H9 (cell line): Measurements from ENCODE around the gene MIS18A. TPM values are rescaled to one million over a fixed set of nuclear protein-coding genes. Genes with fewer than 3 reads are reported as not detected.

ENCODE experiments used
- DNase-seq: peaks from one replicate; pipeline ENCODE4 v3.0.0-alpha.2; 2017
- H2AFZ ChIP-seq: one replicate; pipeline ENCODE4 v1.6.1; 2013; ENCODE audit warnings: mild to moderate bottlenecking, low read length, control low read depth, moderate library complexity
- H2AK5ac ChIP-seq: 2 replicates; pipeline ENCODE4 v1.6.1; 2013; ENCODE audit warnings: low read length, control low read depth, mixed read lengths; ENCODE audit not compliant: insufficient read length
- H2BK120ac ChIP-seq: one replicate; pipeline ENCODE4 v1.6.1; 2013; ENCODE audit warnings: low read depth, mild to moderate bottlenecking, low read length, control low read depth, inconsistent platforms; ENCODE audit not compliant: poor library complexity, severe bottlenecking
- H2BK12ac ChIP-seq: 2 replicates; pipeline ENCODE4 v1.6.1; 2013; ENCODE audit warnings: low read length, control low read depth, mixed read lengths, low read depth; ENCODE audit not compliant: insufficient read length
- H2BK15ac ChIP-seq: 2 replicates; pipeline ENCODE4 v1.6.1; 2013; ENCODE audit warnings: low read depth, low read length, control low read depth
- H2BK20ac ChIP-seq: one replicate; pipeline ENCODE4 v1.6.1; 2013; ENCODE audit warnings: low read depth, mild to moderate bottlenecking, low read length, control low read depth, inconsistent platforms; ENCODE audit not compliant: poor library complexity, severe bottlenecking
- H2BK5ac ChIP-seq: 2 replicates; pipeline ENCODE4 v1.6.1; 2013; ENCODE audit warnings: low read length, control low read depth, mixed read lengths; ENCODE audit not compliant: insufficient read length
- H3K14ac ChIP-seq: 2 replicates; pipeline ENCODE4 v1.6.1; 2013; ENCODE audit warnings: low read length, control low read depth; ENCODE audit not compliant: insufficient read depth
- H3K18ac ChIP-seq: 2 replicates; pipeline ENCODE4 v1.6.1; 2013; ENCODE audit warnings: low read depth, mild to moderate bottlenecking, mixed read lengths, low read length, control low read depth; ENCODE audit not compliant: insufficient read length
- H3K23ac ChIP-seq: 2 replicates; pipeline ENCODE4 v1.6.1; 2013; ENCODE audit warnings: low read length, control low read depth, mixed read lengths, low read depth; ENCODE audit not compliant: insufficient read length
- H3K23me2 ChIP-seq: 2 replicates; pipeline ENCODE4 v1.6.1; 2013; ENCODE audit warnings: low read depth, mild to moderate bottlenecking, mixed read lengths, low read length, control low read depth; ENCODE audit not compliant: insufficient read length, poor library complexity, severe bottlenecking
- H3K27ac ChIP-seq: 2 replicates; pipeline ENCODE4 v1.5.1; 2013; ENCODE audit warnings: low read length, control low read depth, mixed read lengths, low read depth; ENCODE audit not compliant: insufficient read length
- H3K27me3 ChIP-seq: 2 replicates; pipeline ENCODE4 v1.6.1; 2013; ENCODE audit warnings: low read length, control low read depth, inconsistent platforms; ENCODE audit not compliant: insufficient read depth
- H3K4ac ChIP-seq: 2 replicates; pipeline ENCODE4 v1.6.1; 2013; ENCODE audit warnings: low read depth, mild to moderate bottlenecking, control low read depth, inconsistent platforms, low read length, moderate library complexity
- H3K4me1 ChIP-seq: 2 replicates; pipeline ENCODE4 v1.6.1; 2013; ENCODE audit warnings: low read length, control low read depth, inconsistent platforms; ENCODE audit not compliant: insufficient read depth
- H3K4me2 ChIP-seq: 2 replicates; pipeline ENCODE4 v1.6.1; 2013; ENCODE audit warnings: low read length, control low read depth, mixed read lengths; ENCODE audit not compliant: insufficient read length, insufficient read depth
- H3K56ac ChIP-seq: 2 replicates; pipeline ENCODE4 v1.6.1; 2013; ENCODE audit warnings: low read depth, mild to moderate bottlenecking, mixed read lengths, low read length, control low read depth; ENCODE audit not compliant: insufficient read length
- H3K79me1 ChIP-seq: 2 replicates; pipeline ENCODE4 v1.6.1; 2013; ENCODE audit warnings: low read depth, mild to moderate bottlenecking, moderate library complexity, low read length, control low read depth, inconsistent platforms; ENCODE audit not compliant: insufficient read depth, poor library complexity, severe bottlenecking
- H3K79me2 ChIP-seq: 2 replicates; pipeline ENCODE4 v1.6.1; 2013; ENCODE audit warnings: low read length, control low read depth, inconsistent platforms; ENCODE audit not compliant: insufficient read depth
- H3K9ac ChIP-seq: 2 replicates; pipeline ENCODE4 v1.6.1; 2013; ENCODE audit warnings: low read length, control low read depth, mixed read lengths; ENCODE audit not compliant: insufficient read length; ENCODE audit errors: extremely low read depth
- H3K9me3 ChIP-seq: one replicate; pipeline ENCODE4 v1.6.1; 2013; ENCODE audit warnings: low read depth, low read length, inconsistent platforms; ENCODE audit not compliant: control insufficient read depth
- H3T11ph ChIP-seq: one replicate; pipeline ENCODE4 v1.6.1; 2013; ENCODE audit warnings: mild to moderate bottlenecking, low read length, control low read depth, inconsistent platforms
- H4K20me1 ChIP-seq: one replicate; pipeline ENCODE4 v1.6.1; 2013; ENCODE audit not compliant: control insufficient read depth, insufficient read length, insufficient read depth
- H4K5ac ChIP-seq: 2 replicates; pipeline ENCODE4 v1.6.1; 2013; ENCODE audit warnings: low read depth, mild to moderate bottlenecking, mixed read lengths, low read length, control low read depth; ENCODE audit not compliant: insufficient read length
- H4K8ac ChIP-seq: replicated peaks from 2 replicates; pipeline ENCODE4 v1.6.1; 2013; ENCODE audit warnings: low read length, control low read depth, mixed read lengths, low read depth; ENCODE audit not compliant: insufficient read length
- H4K91ac ChIP-seq: 2 replicates; pipeline ENCODE4 v1.6.1; 2013; ENCODE audit warnings: low read depth, mild to moderate bottlenecking, moderate library complexity, mixed read lengths, low read length, control low read depth; ENCODE audit not compliant: insufficient read length
- H3K27ac Mint-ChIP-seq, 3 experiments: 2 replicates in 2 of 3; 3 replicates in 1 of 3; pipeline ENCODE4 v1.8.0; 2020 to 2021; ENCODE audit warnings: mixed read lengths in 3 of 3, mild to moderate bottlenecking in 1 of 3, moderate library complexity in 1 of 3
- H3K27me3 Mint-ChIP-seq: 2 replicates; pipeline ENCODE4 v1.8.0; 2021; ENCODE audit warnings: low read depth, mild to moderate bottlenecking, moderate library complexity, mixed read lengths
- H3K36me3 Mint-ChIP-seq, 3 experiments: 2 replicates in 2 of 3; 3 replicates in 1 of 3; pipeline ENCODE4 v1.8.0; 2020 to 2021; ENCODE audit warnings: low read depth in 3 of 3, mixed read lengths in 3 of 3; ENCODE audit not compliant: insufficient read depth in 1 of 3
- H3K4me1 Mint-ChIP-seq, 2 experiments: 2 replicates each; pipeline ENCODE4 v1.8.0; 2020; ENCODE audit warnings: mixed read lengths in 2 of 2
- H3K4me3 Mint-ChIP-seq, 2 experiments: 2 replicates in 1 of 2; 3 replicates in 1 of 2; pipeline ENCODE4 v1.8.0; 2020 to 2021; ENCODE audit warnings: mild to moderate bottlenecking in 2 of 2, mixed read lengths in 2 of 2, moderate library complexity in 1 of 2
- H3K9me3 Mint-ChIP-seq, 2 experiments: 2 replicates in 1 of 2; 3 replicates in 1 of 2; pipeline ENCODE4 v1.8.0; 2020; ENCODE audit warnings: mild to moderate bottlenecking in 2 of 2, mixed read lengths in 2 of 2, moderate library complexity in 1 of 2
- WGBS: extraction: QIAGEN DNeasy Blood & Tissue Kit; methylation state at CpG from one replicate; pipeline ENCODE4 v1.1.7; 2013; ENCODE audit warnings: missing lambda C conversion rate, low lambda C conversion rate, mixed read lengths; ENCODE audit not compliant: insufficient read length; ENCODE audit errors: extremely low coverage; 5-methylcytosine and 5-hydroxymethylcytosine counted together
- total RNA-seq: library from RNA; stranded (reverse); gene quantifications from 2 replicates; pipeline ENCODE4 v1.2.1, GENCODE V29; 2021
- TF ChIP-seq, protein P1 (sequence below): fragments of 200-600 bp; sonication (generic); conservative IDR thresholded peaks from 3 replicates; pipeline ENCODE4 v1.8.0; 2021; ENCODE audit warnings: antibody characterized with exemption, mild to moderate bottlenecking

MIS18A gene
- total RNA-seq, 1 experiment from 2014 or later = 56.5 TPM

DNA sequence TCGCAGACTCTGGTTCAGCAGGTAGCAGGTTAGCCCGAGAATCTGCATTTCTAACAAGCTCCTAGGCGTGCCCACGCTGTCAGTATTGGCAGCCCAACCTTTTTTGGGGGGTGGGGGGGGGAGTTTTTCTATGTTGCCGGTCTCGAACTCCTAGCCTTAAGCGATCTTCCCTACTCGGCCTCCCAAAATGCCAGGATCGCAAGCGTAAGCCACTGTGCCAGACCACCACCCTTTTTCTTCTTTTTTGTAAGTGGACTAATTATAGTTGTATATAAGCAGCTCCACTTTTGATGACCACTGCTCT, 480 bp upstream of the MIS18A start:
- H3K27me3 ChIP-seq = no peaks in the 10 kb centered on the region
- Mint-ChIP-seq H3K27ac (peak overlapping the region in 2 of 3 experiments; percentile 37 to 64; a peak in 2 of 7 replicates), H3K27me3 (no peaks in the 10 kb centered on the region; the same call in 1 of the 2 replicates), H3K4me3 (peak overlapping the region; percentile 99 to 100), H3K36me3 (peaks cover 3 to 17% (median 15%) of the 10 kb centered on the region in 3 experiments; a peak in 5 of 7 replicates), H3K4me1 (peaks cover 12 to 18% of the 10 kb centered on the region in 2 experiments; a peak in 3 of 4 replicates), H3K9me3 (no peaks in the 10 kb centered on the region)
- H2AFZ ChIP-seq = no peak overlapping the region
- DNase-seq = no peak
- no peak overlapping the region for H3K27ac ChIP-seq
- no peak overlapping the region for H3T11ph ChIP-seq
- H2BK15ac ChIP-seq = no peak overlapping the region
- H3K56ac ChIP-seq = no peak overlapping the region
- H2BK5ac ChIP-seq = no peak overlapping the region
- peak overlapping the region; percentile 58 for H3K9ac ChIP-seq
- no peak overlapping the region for H2BK120ac ChIP-seq
- no peak overlapping the region for H3K23ac ChIP-seq
- H4K8ac ChIP-seq = no peak overlapping the region
- no peak overlapping the region for H2BK12ac ChIP-seq
- no peak overlapping the region for H4K91ac ChIP-seq
- H3K18ac ChIP-seq = no peak overlapping the region
- peaks cover 2% of the 10 kb centered on the region; the same call in 1 of the 2 replicates for H3K79me2 ChIP-seq
- H3K4ac ChIP-seq = no peak overlapping the region
- no peaks in the 10 kb centered on the region for H3K9me3 ChIP-seq
- WGBS = no CpG with 5 or more reads among the region's 10 CpGs
- no peaks in the 10 kb centered on the region for H3K79me1 ChIP-seq
- no peak overlapping the region for H2BK20ac ChIP-seq
- no peaks in the 10 kb centered on the region for H3K4me1 ChIP-seq
- H4K5ac ChIP-seq = no peak overlapping the region
- no peak overlapping the region for H2AK5ac ChIP-seq
- H3K4me2 ChIP-seq = peak overlapping the region; percentile 92
- H4K20me1 ChIP-seq = no peaks in the 10 kb centered on the region
- peaks cover 10% of the 10 kb centered on the region for H3K23me2 ChIP-seq
- no peak overlapping the region for H3K14ac ChIP-seq
- TF ChIP-seq, protein P1, sequence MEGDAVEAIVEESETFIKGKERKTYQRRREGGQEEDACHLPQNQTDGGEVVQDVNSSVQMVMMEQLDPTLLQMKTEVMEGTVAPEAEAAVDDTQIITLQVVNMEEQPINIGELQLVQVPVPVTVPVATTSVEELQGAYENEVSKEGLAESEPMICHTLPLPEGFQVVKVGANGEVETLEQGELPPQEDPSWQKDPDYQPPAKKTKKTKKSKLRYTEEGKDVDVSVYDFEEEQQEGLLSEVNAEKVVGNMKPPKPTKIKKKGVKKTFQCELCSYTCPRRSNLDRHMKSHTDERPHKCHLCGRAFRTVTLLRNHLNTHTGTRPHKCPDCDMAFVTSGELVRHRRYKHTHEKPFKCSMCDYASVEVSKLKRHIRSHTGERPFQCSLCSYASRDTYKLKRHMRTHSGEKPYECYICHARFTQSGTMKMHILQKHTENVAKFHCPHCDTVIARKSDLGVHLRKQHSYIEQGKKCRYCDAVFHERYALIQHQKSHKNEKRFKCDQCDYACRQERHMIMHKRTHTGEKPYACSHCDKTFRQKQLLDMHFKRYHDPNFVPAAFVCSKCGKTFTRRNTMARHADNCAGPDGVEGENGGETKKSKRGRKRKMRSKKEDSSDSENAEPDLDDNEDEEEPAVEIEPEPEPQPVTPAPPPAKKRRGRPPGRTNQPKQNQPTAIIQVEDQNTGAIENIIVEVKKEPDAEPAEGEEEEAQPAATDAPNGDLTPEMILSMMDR = no peak
